SU-DHL-6 (cell line): ENCODE results near the gene ALK.

Experiments
- EZH2phosphoT487 ChIP-seq: fragments of 200-600 bp; sonication (generic), shearing (Covaris generic); conservative IDR thresholded peaks from 2 replicates; pipeline ENCODE4 v1.6.1; 2018; ENCODE audit warnings: mild to moderate bottlenecking, antibody characterized with exemption, low read length, moderate library complexity, mixed read lengths
- TF ChIP-seq, protein P1 (sequence below): fragments of 200-600 bp; sonication (generic); IDR thresholded peaks from one replicate; pipeline ENCODE4 v1.5.1; 2017; ENCODE audit warnings: antibody characterized with exemption, mild to moderate bottlenecking, low read length, moderate library complexity; ENCODE audit not compliant: insufficient read depth, poor library complexity, severe bottlenecking

DNA sequence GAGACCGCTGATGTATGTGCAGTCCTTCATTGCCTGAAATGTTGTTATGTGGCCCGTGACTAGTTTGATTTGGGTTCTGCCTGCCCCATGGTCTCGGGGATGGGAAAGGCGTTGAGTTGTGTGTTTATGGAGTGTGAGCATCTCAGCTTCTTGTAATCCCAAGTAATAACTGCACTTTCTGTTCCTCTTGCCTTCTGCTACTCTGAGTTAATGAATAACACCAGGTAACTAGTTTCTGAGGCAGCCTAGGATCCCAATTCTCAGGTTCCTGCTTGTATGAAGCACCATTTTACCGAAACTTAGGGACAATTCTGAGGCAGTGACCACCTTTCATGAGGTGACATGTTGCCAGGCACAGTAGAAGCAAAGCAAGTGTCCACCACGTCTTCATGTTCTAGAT is 170.0 kb downstream of the ALK start:
- TF ChIP-seq, protein P1, sequence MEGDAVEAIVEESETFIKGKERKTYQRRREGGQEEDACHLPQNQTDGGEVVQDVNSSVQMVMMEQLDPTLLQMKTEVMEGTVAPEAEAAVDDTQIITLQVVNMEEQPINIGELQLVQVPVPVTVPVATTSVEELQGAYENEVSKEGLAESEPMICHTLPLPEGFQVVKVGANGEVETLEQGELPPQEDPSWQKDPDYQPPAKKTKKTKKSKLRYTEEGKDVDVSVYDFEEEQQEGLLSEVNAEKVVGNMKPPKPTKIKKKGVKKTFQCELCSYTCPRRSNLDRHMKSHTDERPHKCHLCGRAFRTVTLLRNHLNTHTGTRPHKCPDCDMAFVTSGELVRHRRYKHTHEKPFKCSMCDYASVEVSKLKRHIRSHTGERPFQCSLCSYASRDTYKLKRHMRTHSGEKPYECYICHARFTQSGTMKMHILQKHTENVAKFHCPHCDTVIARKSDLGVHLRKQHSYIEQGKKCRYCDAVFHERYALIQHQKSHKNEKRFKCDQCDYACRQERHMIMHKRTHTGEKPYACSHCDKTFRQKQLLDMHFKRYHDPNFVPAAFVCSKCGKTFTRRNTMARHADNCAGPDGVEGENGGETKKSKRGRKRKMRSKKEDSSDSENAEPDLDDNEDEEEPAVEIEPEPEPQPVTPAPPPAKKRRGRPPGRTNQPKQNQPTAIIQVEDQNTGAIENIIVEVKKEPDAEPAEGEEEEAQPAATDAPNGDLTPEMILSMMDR: no peak
- TF ChIP-seq EZH2phosphoT487: no peak
